GM18867 (cell line): ENCODE results near the gene MPP1.

Experiments used
- ATAC-seq: cut with Tn5 transposase; IDR thresholded peaks from one replicate; pipeline ENCODE4 v1.9.1; 2021; ENCODE audit warnings: mild to moderate bottlenecking, moderate library complexity; ENCODE audit not compliant: unreplicated experiment

MPP1 gene

DNA sequence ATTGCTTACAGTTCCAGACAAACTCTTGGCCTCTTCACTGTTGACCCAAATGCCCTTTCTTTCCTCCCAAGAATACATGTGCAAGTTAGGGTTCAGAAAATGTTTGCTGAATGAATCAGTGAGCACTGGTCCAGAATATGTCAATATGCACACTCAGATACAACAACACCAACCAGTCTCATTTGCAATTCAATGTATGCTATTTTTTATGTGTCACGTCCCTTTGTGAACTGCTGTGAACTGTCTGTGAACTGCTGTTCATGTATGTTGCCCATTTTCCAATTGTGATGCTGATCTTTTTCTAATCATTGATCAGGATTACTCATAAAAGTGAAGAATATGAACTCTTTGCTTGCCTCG is 72.2 kb downstream of the MPP1 start:
- ATAC-seq: no peak

DNA sequence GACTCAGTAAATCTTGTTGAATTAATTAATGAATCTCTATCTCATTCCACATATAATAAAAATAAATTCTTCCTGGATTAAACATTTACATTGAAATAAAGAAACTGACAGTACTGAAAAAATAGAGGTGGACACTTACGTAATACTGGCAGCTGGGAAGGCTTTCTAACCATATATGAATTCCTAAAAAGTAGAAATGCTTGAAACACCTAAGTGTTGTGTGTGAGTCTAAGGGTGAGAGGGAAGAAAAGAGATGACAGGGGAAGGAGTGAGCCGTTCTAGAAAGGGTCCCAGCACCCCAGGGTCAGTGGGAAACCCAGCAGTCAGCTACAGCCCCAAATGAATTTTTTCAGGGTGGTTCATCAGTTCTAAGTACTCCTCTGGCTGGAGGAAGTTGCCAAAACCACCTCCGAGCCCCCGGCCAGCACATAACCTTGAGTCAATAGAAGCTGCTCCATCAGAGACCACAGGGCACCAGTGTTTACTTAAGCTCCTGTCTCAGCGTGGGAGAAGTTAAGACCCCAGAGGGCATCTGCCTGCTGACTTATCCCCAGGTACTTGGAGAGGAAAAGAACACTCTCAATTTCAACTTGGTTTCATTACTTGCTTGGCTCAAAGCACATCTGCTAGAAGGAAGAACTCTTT is 72.7 kb downstream of the MPP1 start:
- ATAC-seq: no peak

DNA sequence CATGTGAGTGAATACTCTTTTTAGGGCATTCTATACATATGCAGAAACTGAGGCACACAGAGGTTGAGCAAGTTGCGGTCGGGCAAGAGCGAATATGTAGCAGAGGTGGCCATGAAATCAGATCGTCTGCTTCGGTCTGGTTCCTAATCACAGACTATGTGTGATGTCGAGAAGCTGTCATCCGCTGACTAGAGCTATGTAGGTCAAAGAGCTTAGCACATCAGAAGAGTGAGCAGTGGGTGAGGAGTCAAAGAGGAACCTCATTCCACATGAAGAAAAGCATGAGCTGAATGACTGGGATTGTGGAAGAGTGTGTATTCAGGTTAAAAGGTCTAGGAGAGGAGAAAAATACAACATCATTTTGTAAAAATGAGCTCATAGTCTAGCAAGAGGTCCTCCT is 73.4 kb downstream of the MPP1 start:
- no peak for ATAC-seq

GRCh38 chrX:154731184-154731583 is 74.1 kb downstream of the MPP1 start:
- ATAC-seq: no peak

DNA sequence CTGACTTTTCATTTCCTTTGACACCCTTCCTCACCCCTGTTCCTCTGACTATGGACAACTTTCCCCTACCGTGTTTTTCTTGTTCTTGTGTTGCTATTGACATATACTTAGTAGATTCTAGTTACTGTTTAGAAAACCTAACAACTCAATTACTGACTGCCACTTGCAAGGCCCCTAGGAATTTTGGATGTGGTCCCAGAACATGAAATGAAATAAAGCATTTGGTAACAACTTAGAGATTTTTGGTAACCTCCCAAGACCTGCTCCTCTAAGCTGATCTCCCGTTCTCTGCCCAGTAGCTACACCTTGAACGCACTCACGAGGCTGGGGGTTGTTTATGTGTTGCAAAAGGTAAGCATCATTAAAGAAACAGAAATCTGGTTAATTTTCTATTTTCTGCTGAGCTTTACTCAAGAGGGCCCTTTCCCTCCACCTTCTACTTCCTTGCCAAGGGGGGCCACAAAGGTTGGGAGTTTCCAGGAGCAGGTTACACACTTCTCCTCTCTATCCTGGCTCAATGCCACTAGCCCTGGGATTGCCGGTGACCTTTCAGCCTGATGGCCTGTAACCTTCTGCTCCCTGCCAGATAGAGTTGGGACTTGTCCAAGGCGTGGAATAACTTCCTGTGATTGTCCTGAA is 74.9 kb downstream of the MPP1 start:
- no peak for ATAC-seq

DNA sequence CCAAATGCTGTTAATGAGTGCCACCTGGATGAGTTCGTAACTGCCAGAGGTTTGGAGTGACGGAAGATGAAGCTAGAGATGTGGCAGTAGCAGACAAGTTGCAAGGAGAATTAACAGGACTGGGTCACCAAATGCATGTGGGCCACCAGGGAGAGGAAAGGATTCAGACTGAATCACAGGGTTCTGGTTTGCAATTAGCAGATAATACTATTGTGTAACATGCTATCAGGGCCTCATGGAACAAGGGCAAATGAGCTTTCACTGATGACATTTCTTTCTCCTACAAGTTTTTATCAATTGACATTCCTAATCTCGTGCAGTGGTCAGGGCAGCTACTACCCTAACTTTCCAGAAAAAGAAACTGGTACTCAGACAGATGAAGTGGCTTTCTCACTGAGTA is 75.8 kb downstream of the MPP1 start:
- no peak for ATAC-seq
